Ishikawa (cell line): ENCODE measurements around the gene CIZ1.

Source experiments
- CEBPB ChIP-seq: IDR thresholded peaks from 2 replicates; pipeline ENCODE4 v1.6.1; 2012
- CREB1 ChIP-seq: IDR thresholded peaks from 2 replicates; pipeline ENCODE4 v1.6.1; 2012; ENCODE audit warnings: low read depth
- EGR1 ChIP-seq: IDR thresholded peaks from 2 replicates; pipeline ENCODE4 v1.6.1; 2012
- EP300 ChIP-seq: IDR thresholded peaks from 2 replicates; pipeline ENCODE4 v1.6.1; 2012; ENCODE audit warnings: borderline replicate concordance
- FOXM1 ChIP-seq: IDR thresholded peaks from 2 replicates; pipeline ENCODE4 v1.6.1; 2012; ENCODE audit warnings: low read depth, borderline replicate concordance
- MAX ChIP-seq: IDR thresholded peaks from 2 replicates; pipeline ENCODE4 v1.6.1; 2012
- NFIC ChIP-seq: IDR thresholded peaks from 2 replicates; pipeline ENCODE4 v1.6.1; 2012
- RAD21 ChIP-seq: IDR thresholded peaks from 2 replicates; pipeline ENCODE4 v1.6.1; 2012; ENCODE audit warnings: low read depth
- TAF1 ChIP-seq: IDR thresholded peaks from 2 replicates; pipeline ENCODE4 v1.6.1; 2012; ENCODE audit warnings: low read depth, mild to moderate bottlenecking
- TCF12 ChIP-seq: IDR thresholded peaks from 2 replicates; pipeline ENCODE4 v1.6.1; 2012; ENCODE audit warnings: low read depth
- TEAD4 ChIP-seq: IDR thresholded peaks from 2 replicates; pipeline ENCODE4 v1.6.1; 2012
- YY1 ChIP-seq: IDR thresholded peaks from 2 replicates; pipeline ENCODE4 v1.6.1; 2012; ENCODE audit warnings: low read depth
- ZBTB7A ChIP-seq: IDR thresholded peaks from 2 replicates; pipeline ENCODE4 v1.6.1; 2012; ENCODE audit warnings: low read depth
- TF ChIP-seq, protein P1 (sequence below): IDR thresholded peaks from 2 replicates; pipeline ENCODE4 v1.6.1; 2012
- TF ChIP-seq, protein P2 (sequence below): IDR thresholded peaks from 2 replicates; pipeline ENCODE4 v1.6.1; 2012; ENCODE audit warnings: low read depth, mild to moderate bottlenecking

CIZ1 gene

GRCh38 chr9:128201441-128202369 is 10.3 kb upstream of the CIZ1 start:
- no peak for TF ChIP-seq YY1
- no peak for TF ChIP-seq TAF1
- TF ChIP-seq MAX, result no peak
- no peak for TF ChIP-seq ZBTB7A
- TF ChIP-seq, protein P1, sequence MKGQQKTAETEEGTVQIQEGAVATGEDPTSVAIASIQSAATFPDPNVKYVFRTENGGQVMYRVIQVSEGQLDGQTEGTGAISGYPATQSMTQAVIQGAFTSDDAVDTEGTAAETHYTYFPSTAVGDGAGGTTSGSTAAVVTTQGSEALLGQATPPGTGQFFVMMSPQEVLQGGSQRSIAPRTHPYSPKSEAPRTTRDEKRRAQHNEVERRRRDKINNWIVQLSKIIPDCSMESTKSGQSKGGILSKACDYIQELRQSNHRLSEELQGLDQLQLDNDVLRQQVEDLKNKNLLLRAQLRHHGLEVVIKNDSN, result no peak
- TF ChIP-seq TEAD4, result no peak
- TF ChIP-seq TCF12, result no peak

DNA sequence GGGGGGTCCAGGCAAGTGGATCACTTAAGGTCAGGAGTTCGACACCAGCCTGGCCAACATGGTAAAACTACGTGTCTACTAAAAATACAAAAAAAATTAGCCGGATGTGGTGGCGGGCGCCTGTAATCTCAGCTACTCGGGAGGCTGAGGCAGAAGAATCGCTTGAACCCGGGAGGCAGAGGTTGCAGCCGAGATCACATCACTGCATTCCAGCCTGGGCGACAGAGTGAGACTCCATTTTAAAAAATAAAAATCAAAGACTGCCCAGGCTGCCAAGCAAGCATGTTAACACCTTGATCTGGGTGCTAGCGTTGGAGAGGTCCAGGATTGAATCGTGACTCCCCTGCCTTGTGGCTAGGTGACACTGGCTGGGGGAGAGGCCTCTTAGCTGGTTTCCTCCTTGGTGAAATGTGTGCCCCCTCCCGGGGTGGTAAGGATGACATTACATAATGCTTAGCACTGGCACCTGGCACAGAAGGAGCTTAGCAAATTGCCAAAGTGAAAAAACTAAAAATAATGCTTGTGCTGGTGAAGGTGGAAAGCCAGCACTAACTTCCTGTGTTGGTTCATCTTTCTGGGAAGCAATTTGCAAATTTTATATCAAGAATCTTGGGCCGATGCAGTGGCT is 2.2 kb upstream of the CIZ1 start:
- TF ChIP-seq, protein P2, sequence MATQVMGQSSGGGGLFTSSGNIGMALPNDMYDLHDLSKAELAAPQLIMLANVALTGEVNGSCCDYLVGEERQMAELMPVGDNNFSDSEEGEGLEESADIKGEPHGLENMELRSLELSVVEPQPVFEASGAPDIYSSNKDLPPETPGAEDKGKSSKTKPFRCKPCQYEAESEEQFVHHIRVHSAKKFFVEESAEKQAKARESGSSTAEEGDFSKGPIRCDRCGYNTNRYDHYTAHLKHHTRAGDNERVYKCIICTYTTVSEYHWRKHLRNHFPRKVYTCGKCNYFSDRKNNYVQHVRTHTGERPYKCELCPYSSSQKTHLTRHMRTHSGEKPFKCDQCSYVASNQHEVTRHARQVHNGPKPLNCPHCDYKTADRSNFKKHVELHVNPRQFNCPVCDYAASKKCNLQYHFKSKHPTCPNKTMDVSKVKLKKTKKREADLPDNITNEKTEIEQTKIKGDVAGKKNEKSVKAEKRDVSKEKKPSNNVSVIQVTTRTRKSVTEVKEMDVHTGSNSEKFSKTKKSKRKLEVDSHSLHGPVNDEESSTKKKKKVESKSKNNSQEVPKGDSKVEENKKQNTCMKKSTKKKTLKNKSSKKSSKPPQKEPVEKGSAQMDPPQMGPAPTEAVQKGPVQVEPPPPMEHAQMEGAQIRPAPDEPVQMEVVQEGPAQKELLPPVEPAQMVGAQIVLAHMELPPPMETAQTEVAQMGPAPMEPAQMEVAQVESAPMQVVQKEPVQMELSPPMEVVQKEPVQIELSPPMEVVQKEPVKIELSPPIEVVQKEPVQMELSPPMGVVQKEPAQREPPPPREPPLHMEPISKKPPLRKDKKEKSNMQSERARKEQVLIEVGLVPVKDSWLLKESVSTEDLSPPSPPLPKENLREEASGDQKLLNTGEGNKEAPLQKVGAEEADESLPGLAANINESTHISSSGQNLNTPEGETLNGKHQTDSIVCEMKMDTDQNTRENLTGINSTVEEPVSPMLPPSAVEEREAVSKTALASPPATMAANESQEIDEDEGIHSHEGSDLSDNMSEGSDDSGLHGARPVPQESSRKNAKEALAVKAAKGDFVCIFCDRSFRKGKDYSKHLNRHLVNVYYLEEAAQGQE, result no peak
- TF ChIP-seq, protein P1, result no peak
- no peak for TF ChIP-seq ZBTB7A
- no peak for TF ChIP-seq TAF1
- no peak for TF ChIP-seq EGR1
- TF ChIP-seq YY1, result no peak
- TF ChIP-seq TEAD4, result no peak
- TF ChIP-seq FOXM1, result no peak
- no peak for TF ChIP-seq CEBPB
- TF ChIP-seq EP300, result no peak
- no peak for TF ChIP-seq MAX
- TF ChIP-seq TCF12, result no peak
- TF ChIP-seq NFIC, result no peak
- no peak for TF ChIP-seq RAD21
- no peak for TF ChIP-seq CREB1

DNA sequence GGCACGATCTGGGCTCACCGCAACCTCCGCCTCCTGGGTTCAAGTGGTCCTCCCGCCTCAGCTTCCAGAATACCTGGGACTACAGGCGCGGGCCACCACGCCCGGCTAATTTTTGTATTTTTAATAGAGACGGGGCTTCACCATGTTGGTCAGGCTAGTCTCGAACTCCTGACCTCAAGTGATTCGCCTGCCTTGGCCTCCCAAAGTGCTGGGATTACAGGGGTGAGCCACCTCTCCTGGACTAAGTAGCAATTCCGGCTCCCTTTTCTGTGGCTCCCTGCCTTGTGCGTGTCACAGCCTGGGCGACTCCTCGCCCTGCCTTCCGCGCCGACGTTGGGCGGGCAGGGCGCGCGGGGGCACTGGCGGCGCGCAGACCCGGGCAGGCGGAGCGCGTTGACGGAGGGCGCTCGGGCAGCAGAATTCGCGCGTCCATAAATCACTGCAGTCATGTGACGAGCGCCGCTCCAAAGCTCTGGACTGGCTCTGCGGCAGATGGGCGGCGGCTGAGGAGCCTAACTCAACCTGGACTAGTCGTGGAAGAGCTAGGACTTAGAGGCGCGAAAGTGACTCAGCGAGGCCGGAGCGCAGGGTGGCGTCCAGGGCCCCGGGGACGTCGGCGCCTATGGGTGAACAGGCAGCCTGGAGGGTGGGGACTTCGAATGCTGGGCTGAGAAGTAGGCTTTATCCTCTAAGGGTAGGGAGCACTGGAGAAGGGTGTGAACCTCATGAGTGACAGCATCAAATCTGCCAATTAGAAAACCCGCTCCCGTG is 1.4 kb upstream of the CIZ1 start:
- TF ChIP-seq ZBTB7A (peak; percentile 68), TEAD4 (peak; percentile 49; the same call in 1 of the 2 replicates), TAF1 (peak; percentile 49; the same call in 1 of the 2 replicates), FOXM1 (no peak), EP300 (0 out of 2 replicates have a peak, but pooled peaks have one; percentile 49), CEBPB (no peak), MAX (peak; percentile 94), RAD21 (peak; percentile 49; the same call in 1 of the 2 replicates), EGR1 (no peak), TCF12 (peak; percentile 76), NFIC (peak; percentile 35; the same call in 1 of the 2 replicates), CREB1 (peak; percentile 34; the same call in 1 of the 2 replicates), YY1 (0 out of 2 replicates have a peak, but pooled peaks have one; percentile 39)
- TF ChIP-seq, protein P1, result peak; percentile 95
- TF ChIP-seq, protein P2, result no peak
